Activated T-helper 17 cell treated with anti-CD3 and anti-CD28 coated beads, Interleukin-2, amount 50 U/mL, for 72 hours (primary cell): ENCODE data around the gene CLDN2. TPM values are rescaled to one million over a fixed set of nuclear protein-coding genes. Genes with fewer than 3 reads are reported as not detected.
"Not testable (repeated sequence)": the region's sequence is repeated elsewhere in the genome, so short reads cannot be mapped to it uniquely, and the experiment has no call there.

Experiments used
- ATAC-seq: fragments of 150-1000 bp; cut with Tn5 transposase; replicated peaks from 2 replicates; pipeline ENCODE4 v1.10.0; 2021; ENCODE audit warnings: mild to moderate bottlenecking, moderate library complexity
- H3K27ac Mint-ChIP-seq: one replicate; pipeline ENCODE4 v1.8.0; 2022; ENCODE audit warnings: mixed read lengths
- H3K27me3 Mint-ChIP-seq: one replicate; pipeline ENCODE4 v1.8.0; 2022; ENCODE audit warnings: mixed read lengths
- H3K36me3 Mint-ChIP-seq: one replicate; pipeline ENCODE4 v1.8.0; 2022; ENCODE audit warnings: low read depth, mild to moderate bottlenecking, mixed read lengths
- H3K4me1 Mint-ChIP-seq: one replicate; pipeline ENCODE4 v1.8.0; 2022; ENCODE audit warnings: mixed read lengths
- H3K4me3 Mint-ChIP-seq: one replicate; pipeline ENCODE4 v1.8.0; 2022; ENCODE audit warnings: mild to moderate bottlenecking, mixed read lengths
- H3K9me3 Mint-ChIP-seq: one replicate; pipeline ENCODE4 v1.8.0; 2022; ENCODE audit warnings: mixed read lengths
- total RNA-seq, 2 donors: library from RNA; stranded (reverse); gene quantifications; one replicate each; pipeline ENCODE4 v1.2.3, GENCODE V29; 2022

CLDN2 gene, protein sequence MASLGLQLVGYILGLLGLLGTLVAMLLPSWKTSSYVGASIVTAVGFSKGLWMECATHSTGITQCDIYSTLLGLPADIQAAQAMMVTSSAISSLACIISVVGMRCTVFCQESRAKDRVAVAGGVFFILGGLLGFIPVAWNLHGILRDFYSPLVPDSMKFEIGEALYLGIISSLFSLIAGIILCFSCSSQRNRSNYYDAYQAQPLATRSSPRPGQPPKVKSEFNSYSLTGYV
- not detected for total RNA-seq

DNA sequence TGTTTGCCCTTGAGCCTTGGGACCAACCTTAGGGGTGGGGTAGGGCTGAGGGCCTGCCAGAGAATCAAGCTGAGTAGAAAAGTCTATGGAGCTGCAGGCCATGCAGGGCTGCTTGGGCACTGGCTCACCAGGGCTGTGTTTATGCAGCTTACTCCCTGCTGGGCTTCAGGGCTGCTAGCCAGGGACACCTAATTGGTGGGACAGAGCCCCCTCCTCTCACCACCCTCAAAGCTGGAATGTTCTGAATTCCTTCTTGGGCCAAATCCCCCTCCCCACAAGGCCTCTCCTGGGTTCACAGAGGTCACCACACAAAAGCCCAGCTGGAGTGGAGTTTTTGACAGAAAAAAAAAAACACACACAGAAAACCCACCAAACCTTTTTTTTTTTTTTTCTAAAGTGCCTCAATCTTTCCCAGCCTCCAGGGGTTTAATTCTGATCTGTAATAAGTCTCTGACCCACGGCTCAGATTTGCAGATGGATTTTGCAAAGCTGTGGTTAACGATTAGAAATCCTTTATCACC is at the start of gene CLDN2:
Gene CLDN2 (plus strand): TSS at position 471 of the 521 bp plus-strand sequence. CDS start 7,827 bp downstream, outside the sequence.
- ATAC-seq: no peak
- Mint-ChIP-seq H3K27me3 (peaks cover 3% of the 10 kb centered on the region), H3K9me3 (no peaks in the 10 kb centered on the region), H3K4me3 (no peak within 1 kb of the TSS), H3K27ac (no peak within 1 kb of the TSS), H3K4me1 (peaks cover 13% of the 10 kb centered on the region), H3K36me3 (no peaks in the 10 kb centered on the region)

- not testable (repeated sequence) for H3K36me3 Mint-ChIP-seq, H3K27ac Mint-ChIP-seq, ATAC-seq, H3K4me3 Mint-ChIP-seq, H3K4me1 Mint-ChIP-seq, H3K27me3 Mint-ChIP-seq, H3K9me3 Mint-ChIP-seq
Observed at GRCh38 chrX:106872796-106873195, 47.4 kb upstream of the CLDN2 start.

GRCh38 chrX:106874075-106874474 is 46.1 kb upstream of the CLDN2 start:
- H3K9me3 Mint-ChIP-seq: no peaks in the 10 kb centered on the region
- no peak overlapping the region for H3K4me3 Mint-ChIP-seq
- H3K36me3 Mint-ChIP-seq: no peaks in the 10 kb centered on the region
- H3K27me3 Mint-ChIP-seq: no peaks in the 10 kb centered on the region
- ATAC-seq: no peak
- no peaks in the 10 kb centered on the region for H3K4me1 Mint-ChIP-seq
- H3K27ac Mint-ChIP-seq: no peak overlapping the region

DNA sequence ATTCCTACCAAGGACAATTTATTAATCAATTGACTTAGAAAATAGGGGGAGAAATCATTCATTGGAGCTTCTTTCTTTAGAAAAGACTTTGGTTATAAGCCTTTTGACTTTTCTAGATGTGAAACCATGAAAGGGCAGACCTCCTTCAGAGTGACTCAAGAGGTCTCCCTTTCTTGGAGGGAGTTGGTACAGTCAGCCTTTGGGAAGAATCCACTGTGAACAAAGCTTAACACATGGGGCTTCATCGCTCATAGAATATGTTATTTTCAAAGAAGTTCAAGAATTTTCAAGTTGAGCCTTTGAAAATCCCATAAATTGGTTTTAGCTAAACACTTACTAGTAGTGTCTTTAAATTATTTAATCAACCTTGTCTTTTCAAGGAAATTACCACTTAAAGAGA is 45.1 kb upstream of the CLDN2 start:
- no peaks in the 10 kb centered on the region for H3K9me3 Mint-ChIP-seq

DNA sequence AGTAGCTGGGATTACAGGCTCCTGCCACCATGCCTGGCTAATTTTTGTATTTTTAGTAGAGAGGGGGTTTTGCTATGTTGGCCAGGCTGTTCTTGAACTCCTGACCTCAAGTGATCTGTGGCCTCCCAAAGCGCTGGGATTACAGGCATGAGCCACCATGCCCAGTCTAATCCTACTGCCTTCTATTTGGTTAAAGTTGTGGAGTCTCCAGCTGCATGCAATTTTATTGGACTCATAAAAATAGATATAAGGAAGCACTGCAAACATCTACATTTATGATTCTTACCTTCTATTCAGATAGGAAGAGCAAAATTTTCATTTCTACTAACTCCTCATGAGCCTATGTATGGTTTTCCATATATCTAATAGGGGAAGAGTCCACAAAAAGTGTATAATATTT is 30.7 kb upstream of the CLDN2 start:
- Mint-ChIP-seq H3K27me3 (peaks cover 6% of the 10 kb centered on the region), H3K4me3 (no peak overlapping the region), H3K9me3 (no peaks in the 10 kb centered on the region), H3K36me3 (no peaks in the 10 kb centered on the region), H3K4me1 (no peaks in the 10 kb centered on the region), H3K27ac (no peak overlapping the region)
- no peak for ATAC-seq

More for the DNA sequence above, 45.1 kb upstream of the CLDN2 start:
- peaks cover 4% of the 10 kb centered on the region for H3K27me3 Mint-ChIP-seq
- no peak overlapping the region for H3K27ac Mint-ChIP-seq
- H3K4me1 Mint-ChIP-seq: no peaks in the 10 kb centered on the region
- no peak overlapping the region for H3K4me3 Mint-ChIP-seq
- H3K36me3 Mint-ChIP-seq: no peaks in the 10 kb centered on the region
- ATAC-seq: no peak

DNA sequence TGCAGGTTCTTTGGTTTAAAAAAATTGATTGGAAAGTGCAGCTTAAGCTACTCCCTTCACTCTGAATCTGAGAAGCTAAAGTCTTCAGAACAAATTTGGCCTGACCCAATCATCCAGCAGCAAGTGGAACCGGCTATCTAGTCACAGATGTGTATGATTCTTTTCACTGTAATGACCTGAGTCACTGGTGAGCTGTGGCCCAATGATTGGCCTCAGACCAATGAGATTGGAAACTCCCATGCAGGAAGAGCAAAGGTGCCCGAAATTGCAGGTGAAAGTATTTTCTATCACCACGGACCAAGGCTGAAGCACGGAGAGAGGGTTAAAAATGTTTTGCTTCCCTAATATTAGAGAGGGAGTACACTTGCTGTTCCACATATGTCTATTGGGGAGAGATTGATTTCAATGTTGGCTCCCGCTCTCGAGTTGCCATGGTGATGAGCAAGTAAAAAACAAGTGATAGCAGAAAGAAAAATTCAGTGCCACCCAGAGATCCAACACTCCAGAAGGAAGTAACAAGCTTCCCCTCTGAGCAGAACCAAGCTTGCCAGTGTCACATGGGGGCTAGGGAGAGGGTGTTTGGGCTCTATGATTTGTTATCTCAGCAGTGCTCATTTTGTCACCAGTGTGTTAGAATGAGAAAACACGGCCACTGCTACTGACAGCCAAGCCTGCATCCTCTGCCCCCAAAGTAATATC is 28.3 kb upstream of the CLDN2 start:
- Mint-ChIP-seq H3K27ac (no peak overlapping the region), H3K4me1 (no peaks in the 10 kb centered on the region), H3K27me3 (peaks cover 6% of the 10 kb centered on the region), H3K9me3 (no peaks in the 10 kb centered on the region), H3K4me3 (no peak overlapping the region), H3K36me3 (no peaks in the 10 kb centered on the region)
- ATAC-seq: no peak

DNA sequence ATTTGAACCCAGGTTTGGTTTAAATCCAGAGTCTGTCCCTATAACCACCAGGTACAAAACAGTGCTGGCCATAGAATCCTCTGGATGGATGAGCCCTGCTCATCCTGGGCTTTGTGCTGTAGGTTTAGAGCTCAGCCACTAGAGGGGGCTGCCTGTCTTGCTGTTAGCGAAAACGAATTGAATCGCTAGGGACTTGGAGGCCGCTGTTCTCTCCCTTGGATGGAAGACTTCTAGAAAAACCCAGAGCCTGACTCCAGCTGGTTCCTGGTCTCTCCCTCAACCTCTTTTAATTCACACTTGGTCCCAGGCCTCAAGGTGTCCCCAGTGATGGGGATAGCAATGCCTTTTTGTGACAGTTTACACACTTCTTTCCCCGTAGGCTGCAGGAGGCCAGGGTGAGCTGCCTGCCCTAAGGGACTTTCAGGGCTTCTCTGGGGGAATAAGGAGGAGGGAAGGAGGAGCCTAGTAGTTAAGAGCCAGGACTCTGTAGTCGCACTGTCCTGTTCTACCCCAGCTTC is 25.8 kb upstream of the CLDN2 start:
- H3K9me3 Mint-ChIP-seq: no peaks in the 10 kb centered on the region
- no peak overlapping the region for H3K27ac Mint-ChIP-seq
- no peaks in the 10 kb centered on the region for H3K36me3 Mint-ChIP-seq
- no peaks in the 10 kb centered on the region for H3K27me3 Mint-ChIP-seq
- H3K4me3 Mint-ChIP-seq: no peak overlapping the region
- H3K4me1 Mint-ChIP-seq: no peaks in the 10 kb centered on the region
- ATAC-seq: peak; percentile 34

GRCh38 chrX:106894978-106895452 is 25.2 kb upstream of the CLDN2 start:
- Mint-ChIP-seq H3K4me3 (no peak overlapping the region), H3K27me3 (no peaks in the 10 kb centered on the region), H3K36me3 (no peaks in the 10 kb centered on the region), H3K4me1 (no peaks in the 10 kb centered on the region), H3K9me3 (no peaks in the 10 kb centered on the region), H3K27ac (no peak overlapping the region)
- ATAC-seq: no peak

- Mint-ChIP-seq H3K9me3 (no peaks in the 10 kb centered on the region), H3K36me3 (no peaks in the 10 kb centered on the region), H3K27ac (no peak overlapping the region), H3K4me1 (no peaks in the 10 kb centered on the region), H3K27me3 (no peaks in the 10 kb centered on the region), H3K4me3 (no peak overlapping the region)
- ATAC-seq: no peak
Observed at GRCh38 chrX:106897259-106897658, 22.9 kb upstream of the CLDN2 start.

GRCh38 chrX:106898462-106898861 is 21.7 kb upstream of the CLDN2 start:
- Mint-ChIP-seq H3K4me1 (no peaks in the 10 kb centered on the region), H3K27ac (no peak overlapping the region), H3K4me3 (no peak overlapping the region), H3K9me3 (no peaks in the 10 kb centered on the region), H3K36me3 (no peaks in the 10 kb centered on the region), H3K27me3 (no peaks in the 10 kb centered on the region)
- peak; percentile 68 for ATAC-seq

DNA sequence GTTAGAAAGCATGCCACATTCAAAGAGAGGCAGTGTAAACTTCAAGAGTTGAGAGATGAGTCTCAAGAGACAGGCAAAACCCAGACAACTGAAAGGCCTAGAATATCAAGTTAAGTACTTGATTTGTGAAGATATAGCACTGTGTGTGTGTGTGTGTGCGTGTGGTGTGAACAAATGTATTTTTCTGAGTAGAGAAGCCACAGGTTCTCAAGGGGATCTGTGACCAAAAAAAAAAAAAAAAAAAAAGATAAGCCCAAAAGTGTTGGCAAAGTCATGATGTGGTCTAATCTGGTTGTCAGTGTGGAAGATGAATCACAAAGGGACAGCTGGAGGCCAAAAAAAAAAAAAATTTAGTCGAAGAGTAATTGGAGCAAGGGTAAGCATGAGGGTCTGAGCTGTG is 20.9 kb upstream of the CLDN2 start:
- Mint-ChIP-seq H3K4me3 (no peak overlapping the region), H3K27ac (no peak overlapping the region), H3K27me3 (no peaks in the 10 kb centered on the region), H3K9me3 (no peaks in the 10 kb centered on the region), H3K36me3 (no peaks in the 10 kb centered on the region), H3K4me1 (no peaks in the 10 kb centered on the region)
- ATAC-seq: no peak

DNA sequence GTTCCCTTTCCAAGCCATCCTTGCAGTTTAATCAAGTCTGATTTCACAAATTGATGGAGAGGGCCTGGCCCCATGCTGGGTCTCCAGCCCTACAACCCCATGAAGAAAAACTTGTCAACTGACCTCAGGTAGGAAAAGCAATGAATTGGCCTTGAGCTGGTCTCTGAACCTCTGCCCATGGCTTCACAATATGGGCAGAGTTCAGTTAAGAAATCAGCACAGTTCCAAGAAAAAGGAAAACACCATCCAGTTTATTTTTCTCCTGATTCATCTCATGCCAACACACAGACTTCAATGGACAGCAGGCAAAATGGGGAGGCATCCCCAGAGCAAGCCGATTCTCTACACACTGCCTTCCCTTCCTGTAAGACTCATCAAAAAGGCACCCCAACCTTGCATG is 20.4 kb upstream of the CLDN2 start:
- no peaks in the 10 kb centered on the region for H3K9me3 Mint-ChIP-seq
- no peaks in the 10 kb centered on the region for H3K4me1 Mint-ChIP-seq

DNA sequence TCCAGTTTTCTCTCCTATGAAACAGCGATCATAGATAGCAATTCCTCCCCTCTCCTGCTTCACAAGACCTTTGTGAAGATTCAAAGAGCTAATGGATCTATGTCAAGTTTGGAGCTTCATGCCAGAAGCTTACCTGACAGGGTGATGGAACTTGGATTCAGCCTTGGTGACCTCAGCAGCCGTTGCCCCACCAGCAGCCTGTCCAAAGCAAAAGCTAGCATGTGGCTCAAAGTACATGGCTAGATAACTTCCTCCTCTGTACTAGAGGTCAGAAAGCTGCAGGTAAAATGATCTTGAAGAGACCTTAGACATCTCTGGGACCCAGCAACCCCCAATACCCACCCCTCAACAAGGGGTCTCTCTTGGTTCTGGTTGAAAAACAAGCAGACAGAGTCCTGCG is 18.9 kb upstream of the CLDN2 start:
- Mint-ChIP-seq H3K4me3 (no peak overlapping the region), H3K36me3 (no peaks in the 10 kb centered on the region), H3K4me1 (no peaks in the 10 kb centered on the region), H3K27ac (no peak overlapping the region), H3K9me3 (no peaks in the 10 kb centered on the region), H3K27me3 (no peaks in the 10 kb centered on the region)
- no peak for ATAC-seq

More for the DNA sequence above, 20.4 kb upstream of the CLDN2 start:
- no peak overlapping the region for H3K4me3 Mint-ChIP-seq
- H3K27me3 Mint-ChIP-seq: no peaks in the 10 kb centered on the region
- no peak for ATAC-seq
- H3K36me3 Mint-ChIP-seq: no peaks in the 10 kb centered on the region
- no peak overlapping the region for H3K27ac Mint-ChIP-seq

DNA sequence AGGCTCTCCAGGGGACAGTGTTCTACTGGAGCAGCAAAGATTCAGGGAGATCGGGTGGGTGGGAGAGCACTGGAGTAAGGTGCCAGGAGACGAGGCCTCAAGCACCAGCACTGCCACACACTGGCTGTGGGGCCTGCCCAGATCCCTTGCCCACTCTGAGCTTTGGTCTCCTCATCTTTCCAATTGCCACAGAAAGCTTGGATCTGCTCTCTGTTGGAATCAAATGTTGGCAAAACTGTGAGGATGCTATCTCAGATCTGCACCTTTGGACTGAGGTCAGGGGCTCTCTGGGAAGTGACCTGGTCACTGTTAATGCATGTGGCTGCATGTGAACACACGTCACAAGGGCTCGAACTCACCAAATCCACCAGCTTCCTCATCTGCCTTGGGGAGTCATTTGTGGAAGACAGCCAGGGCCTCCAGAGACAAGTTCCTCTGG is 18.4 kb upstream of the CLDN2 start:
- Mint-ChIP-seq H3K36me3 (no peaks in the 10 kb centered on the region), H3K9me3 (no peaks in the 10 kb centered on the region), H3K4me3 (no peak overlapping the region), H3K27me3 (no peaks in the 10 kb centered on the region), H3K4me1 (no peaks in the 10 kb centered on the region), H3K27ac (no peak overlapping the region)
- no peak for ATAC-seq

DNA sequence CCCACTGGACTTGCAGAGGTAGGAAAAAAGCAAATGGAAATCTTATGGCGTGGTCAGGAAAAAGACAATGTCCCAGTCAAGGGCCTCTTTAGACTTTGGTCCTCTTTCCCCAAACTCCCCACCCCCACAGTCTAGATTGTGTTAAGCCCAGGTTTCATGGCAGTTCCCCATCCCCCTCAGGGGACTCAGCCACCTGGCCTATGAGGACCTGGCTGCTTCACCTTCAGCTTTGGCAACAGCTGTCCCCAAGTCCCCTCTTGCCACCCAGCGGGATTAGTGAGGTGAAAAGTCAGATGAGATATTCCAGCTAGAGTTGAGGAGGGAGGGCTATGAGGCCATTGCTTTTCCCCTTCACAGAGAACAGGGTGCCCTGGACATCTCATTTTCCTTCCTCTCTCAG is 17.5 kb upstream of the CLDN2 start:
- Mint-ChIP-seq H3K4me3 (no peak overlapping the region), H3K27ac (no peak overlapping the region), H3K9me3 (no peaks in the 10 kb centered on the region), H3K36me3 (no peaks in the 10 kb centered on the region), H3K27me3 (no peaks in the 10 kb centered on the region), H3K4me1 (no peaks in the 10 kb centered on the region)
- no peak for ATAC-seq
